Choroid plexus epithelial cell (primary cell): Measurements from ENCODE around the gene PLA2G7.

Experiments
- DNase-seq: peaks from one replicate; pipeline ENCODE4 v3.0.0-alpha.2; 2010; ENCODE audit warnings: low read depth
- H3K4me3 ChIP-seq: 2 replicates; pipeline ENCODE4 v1.5.1; 2011; ENCODE audit warnings: low read depth, mild to moderate bottlenecking, control low read depth, low read length, moderate library complexity
- CTCF ChIP-seq: conservative IDR thresholded peaks from 2 replicates; pipeline ENCODE4 v1.5.1; 2011; ENCODE audit warnings: low read depth, mild to moderate bottlenecking, control low read depth, inconsistent platforms, low read length, moderate library complexity

PLA2G7 gene

GRCh38 chr6:46677314-46677654 lies 57.9 kb downstream of the PLA2G7 start:
- peak; percentile 13 for DNase-seq
- no peak overlapping the region for H3K4me3 ChIP-seq
- peak; percentile 39 for TF ChIP-seq CTCF

- DNase-seq: no peak
- H3K4me3 ChIP-seq: no peak overlapping the region
- TF ChIP-seq CTCF: no peak
Measured at GRCh38 chr6:46676604-46677313, 58.4 kb downstream of the PLA2G7 start.

GRCh38 chr6:46674410-46674809 lies 60.8 kb downstream of the PLA2G7 start:
- no peak for TF ChIP-seq CTCF
- no peak overlapping the region for H3K4me3 ChIP-seq

GRCh38 chr6:46667377-46667776 lies 67.8 kb downstream of the PLA2G7 start:
- DNase-seq: no peak
- no peak for TF ChIP-seq CTCF
- no peak overlapping the region for H3K4me3 ChIP-seq

More at GRCh38 chr6:46674410-46674809, 60.8 kb downstream of the PLA2G7 start:
- no peak for DNase-seq

DNA sequence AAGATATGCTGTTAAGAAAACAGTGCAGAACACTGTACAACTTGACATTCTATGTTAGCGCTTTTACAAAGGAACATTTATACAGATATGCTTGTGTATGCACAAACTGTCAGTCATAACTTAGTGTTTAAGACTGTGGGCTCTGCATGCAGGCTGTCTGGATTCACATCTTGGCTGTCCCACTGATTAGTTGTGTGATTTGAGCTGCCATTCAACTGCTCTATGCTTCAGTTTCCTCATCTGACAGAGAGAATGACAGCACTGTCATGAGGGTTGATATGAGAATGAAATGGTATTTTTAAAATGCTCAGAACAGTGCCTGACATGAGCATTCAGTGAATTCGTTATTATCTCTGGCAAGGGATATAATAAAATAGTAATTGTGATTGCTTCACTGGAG lies 73.7 kb downstream of the PLA2G7 start:
- no peak overlapping the region for H3K4me3 ChIP-seq
- no peak for DNase-seq
- TF ChIP-seq CTCF: no peak

DNA sequence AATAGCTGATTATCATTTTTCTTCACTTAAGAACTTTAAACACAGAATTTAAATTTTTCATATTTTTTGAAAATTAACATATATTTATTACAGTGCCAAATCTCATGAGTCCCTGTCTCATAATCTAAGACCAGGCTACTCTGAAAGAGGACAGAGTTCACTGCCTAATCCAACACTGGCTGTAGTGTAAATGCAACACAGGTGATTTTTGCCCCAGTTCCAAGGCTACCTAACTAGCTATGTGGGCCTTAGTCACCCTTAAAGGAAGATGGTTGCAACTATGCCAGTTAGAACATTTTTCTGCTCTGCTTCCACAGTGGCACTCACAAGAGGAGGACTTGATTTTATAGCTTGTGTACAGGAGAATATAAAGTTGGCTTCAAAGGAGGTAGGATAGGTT lies 77.5 kb downstream of the PLA2G7 start:
- H3K4me3 ChIP-seq: no peak overlapping the region
- no peak for TF ChIP-seq CTCF
- DNase-seq: no peak

- TF ChIP-seq CTCF: peak; percentile 52
- peak; percentile 8 for DNase-seq
- no peak overlapping the region for H3K4me3 ChIP-seq
Measured at GRCh38 chr6:46655803-46656202, 79.4 kb downstream of the PLA2G7 start.
